T-helper 22 cell (primary cell): ENCODE data around the gene SCYGR1.
"Not testable (repeated sequence)": the region's sequence is repeated elsewhere in the genome, so short reads cannot be mapped to it uniquely, and the experiment has no call there.

Source experiments
- DNase-seq: peaks from one replicate; pipeline ENCODE4 v3.0.0-alpha.2; 2020; ENCODE audit warnings: low read depth

The SCYGR1 gene

GRCh38 chr2:227370791-227371312 lies 16.9 kb downstream of the SCYGR1 start:
- no peak for DNase-seq

DNA sequence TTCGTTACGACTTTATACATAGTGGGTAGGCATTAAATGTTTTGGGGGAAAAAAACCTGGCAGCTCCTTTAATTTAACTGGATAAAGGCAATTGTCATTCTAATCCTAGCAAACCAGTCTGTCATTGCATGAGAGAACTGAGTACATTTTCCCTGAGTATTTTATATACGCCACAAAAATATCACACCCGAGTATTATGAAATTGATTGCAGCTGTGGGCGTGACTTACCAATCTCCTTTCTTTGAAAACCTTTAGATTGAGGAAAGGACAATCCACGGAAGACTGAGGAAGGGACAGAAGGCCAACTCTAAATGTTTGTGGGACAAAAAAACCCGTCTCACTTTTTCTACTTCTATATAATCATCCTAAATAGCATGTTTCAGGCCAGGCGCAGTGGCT lies 17.7 kb downstream of the SCYGR1 start:
- DNase-seq: no peak

- DNase-seq: no peak
Observed at GRCh38 chr2:227368574-227368973, 19.2 kb downstream of the SCYGR1 start.

DNA sequence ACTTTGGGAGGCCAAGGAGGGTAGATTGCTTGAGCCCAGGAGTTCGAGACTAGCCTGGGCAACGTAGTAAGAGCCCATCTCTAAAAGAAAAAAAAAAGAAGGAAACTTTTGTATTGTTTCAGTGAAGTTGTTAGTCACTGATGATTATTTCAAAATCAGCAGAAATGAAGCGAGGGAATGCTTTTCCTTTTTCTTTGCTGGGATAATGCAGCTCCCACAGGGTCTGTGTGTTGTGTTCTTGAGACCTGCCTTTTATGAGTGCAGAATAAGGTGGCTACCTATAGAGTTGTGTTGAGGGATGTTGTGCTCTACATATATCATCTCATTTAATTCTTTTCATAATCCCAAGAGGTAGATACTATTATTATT lies 20.3 kb downstream of the SCYGR1 start:
- DNase-seq: no peak

GRCh38 chr2:227366769-227367426 lies 20.9 kb downstream of the SCYGR1 start:
- DNase-seq: no peak

- DNase-seq: no peak
Observed at GRCh38 chr2:227365833-227366232, 21.9 kb downstream of the SCYGR1 start.

- not testable (repeated sequence) for DNase-seq
Observed at GRCh38 chr2:227364585-227365263, 23.0 kb downstream of the SCYGR1 start.

DNA sequence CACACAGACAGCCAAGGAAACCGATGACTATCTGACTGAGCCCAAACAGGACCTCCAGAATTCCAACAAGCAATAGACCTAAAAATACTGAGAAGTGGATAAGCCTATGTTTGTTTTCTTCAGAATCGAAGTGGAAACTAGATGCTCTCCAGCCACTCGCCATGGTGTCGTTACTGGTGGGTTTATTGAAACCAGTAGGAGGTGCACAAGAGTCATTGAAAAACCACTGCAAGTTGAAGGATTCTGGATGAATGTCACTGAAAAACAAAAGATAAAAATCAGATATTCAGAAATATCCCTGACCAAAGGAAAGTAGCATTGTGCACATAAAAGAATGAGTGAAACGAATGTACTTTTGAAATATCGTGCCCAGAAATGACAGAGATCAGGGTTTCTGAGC lies 24.0 kb downstream of the SCYGR1 start:
- DNase-seq: no peak

DNA sequence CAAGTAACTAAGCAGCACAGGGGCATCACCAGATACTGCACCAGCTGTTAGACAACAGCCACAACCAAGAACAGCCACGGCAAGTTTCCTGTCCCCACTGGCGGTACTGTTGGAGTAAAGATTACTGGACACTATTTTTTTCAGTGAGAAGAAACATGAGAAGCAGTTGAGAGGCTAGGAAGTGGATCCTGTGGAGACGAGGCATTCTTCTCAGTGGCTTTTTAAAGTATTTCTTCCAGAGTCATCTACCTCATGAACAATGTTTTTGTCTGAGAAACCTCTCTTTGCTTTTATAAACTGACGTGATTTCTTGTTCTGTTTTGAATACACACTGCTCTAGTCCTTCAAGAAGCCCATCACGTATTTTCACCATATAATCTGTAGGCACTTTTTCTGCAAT lies 27.4 kb downstream of the SCYGR1 start:
- DNase-seq: no peak

- DNase-seq: no peak
Observed at GRCh38 chr2:227351639-227352038, 36.1 kb downstream of the SCYGR1 start.

DNA sequence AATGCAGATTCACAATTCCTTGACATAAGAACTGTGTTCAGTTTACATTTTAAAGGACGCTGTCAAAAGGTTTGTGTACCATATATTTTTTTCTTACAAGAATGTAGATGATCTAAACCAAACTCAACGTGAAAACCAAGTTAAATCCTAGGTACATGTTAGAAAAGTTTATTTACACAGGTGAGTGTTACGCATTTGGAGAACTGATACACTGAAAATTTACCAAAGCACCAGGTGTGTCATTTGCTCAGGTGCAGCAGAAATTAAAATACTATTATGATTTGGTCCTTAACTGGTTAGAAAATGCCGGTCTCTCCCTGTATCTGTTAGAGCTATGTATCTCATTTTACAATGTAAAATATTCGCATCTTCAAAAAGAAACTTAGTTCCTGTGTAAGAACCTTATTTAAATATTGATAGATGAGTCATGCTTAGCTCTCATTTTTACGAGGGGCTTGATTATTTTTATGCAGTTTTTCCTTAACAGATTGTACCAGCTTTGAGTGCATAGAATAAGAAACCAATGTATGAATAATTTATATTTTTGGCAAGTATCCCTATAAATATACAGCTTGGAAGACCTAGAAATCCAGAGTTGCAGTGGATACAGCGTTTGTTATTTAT lies 37.6 kb downstream of the SCYGR1 start:
- DNase-seq: no peak

DNA sequence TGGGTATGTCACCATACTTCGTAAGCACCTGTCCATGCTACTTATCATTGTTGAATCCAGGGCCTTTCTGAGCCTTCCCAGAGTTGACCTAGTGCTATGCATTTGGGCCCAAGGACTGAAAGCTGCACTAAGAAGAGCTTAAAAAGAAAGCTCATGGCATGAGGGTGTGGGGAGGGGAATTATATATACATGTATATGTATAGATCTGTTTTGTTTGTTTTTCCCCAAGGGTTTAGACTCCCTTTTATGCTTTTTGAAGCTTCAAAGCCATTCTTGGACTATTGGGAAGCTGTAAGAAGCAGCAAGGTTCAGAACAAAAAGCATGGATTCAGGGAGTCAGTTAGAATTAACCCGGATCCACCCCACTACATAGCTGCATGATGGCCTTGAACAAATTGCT lies 39.4 kb downstream of the SCYGR1 start:
- no peak for DNase-seq

- DNase-seq: no peak
Observed at GRCh38 chr2:227347117-227347516, 40.6 kb downstream of the SCYGR1 start.

- no peak for DNase-seq
Observed at GRCh38 chr2:227344231-227344630, 43.5 kb downstream of the SCYGR1 start.

DNA sequence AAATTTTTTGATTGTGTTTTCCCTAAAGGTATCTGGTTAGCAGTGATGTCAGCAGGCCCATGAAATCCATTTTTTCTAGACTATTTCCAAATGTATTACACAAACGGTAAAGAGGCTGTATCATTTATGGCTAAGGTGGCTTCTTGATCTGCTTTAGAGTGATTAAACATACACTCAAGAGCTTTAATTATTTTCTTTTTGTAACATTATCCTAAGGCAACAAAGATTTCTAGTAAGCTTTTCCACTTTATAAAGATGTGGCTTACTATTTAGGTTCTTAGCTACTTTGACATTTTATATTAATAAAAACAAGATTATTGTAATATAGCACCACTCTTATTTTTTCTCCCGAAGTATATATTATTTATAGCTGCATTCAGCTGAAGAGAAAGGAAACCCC lies 46.2 kb downstream of the SCYGR1 start:
- DNase-seq: no peak

DNA sequence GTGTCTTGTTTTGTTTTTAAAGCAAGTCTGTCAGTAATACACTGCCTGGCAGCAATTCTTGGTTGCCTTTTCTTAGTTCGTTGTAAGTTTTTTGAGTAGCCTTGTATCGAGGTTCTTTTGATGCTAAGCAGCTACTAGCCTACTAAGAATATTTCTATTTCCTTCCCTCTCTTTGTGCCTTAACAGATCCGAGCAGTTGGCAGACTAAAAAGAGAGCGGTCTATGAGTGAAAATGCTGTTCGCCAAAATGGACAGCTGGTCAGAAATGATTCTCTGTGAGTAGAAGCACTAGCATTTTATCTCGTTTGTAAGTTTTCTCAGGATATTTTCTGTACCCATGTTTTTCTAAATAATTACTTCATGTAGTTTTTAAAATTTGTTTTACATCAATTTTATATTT lies 47.6 kb downstream of the SCYGR1 start:
- no peak for DNase-seq

- no peak for DNase-seq
Observed at GRCh38 chr2:227339098-227339599, 48.6 kb downstream of the SCYGR1 start.
